ENCODE data around the gene ADAT2. TPM values are rescaled to one million over a fixed set of nuclear protein-coding genes. Genes with fewer than 3 reads are reported as not detected.

ADAT2 gene
- total and polyA plus RNA-seq, 2 of the 13 experiments (the other 11 are each of a cell fraction or from before 2014, with no cell fraction given), result 10.5 to 18.3 TPM

- TF ChIP-seq DMTF1 (CRISPR knock-in tag; IDR thresholded peaks at IDR 0.05), result no peak
- TF ChIP-seq ZNF792 (CRISPR knock-in tag; IDR thresholded peaks at IDR 0.05), result no peak; the same call in 1 of the 2 replicates
- TF ChIP-seq ZNF160 (CRISPR knock-in tag; IDR thresholded peaks at IDR 0.05), result no peak
- no peak for TF ChIP-seq ZNF776 (CRISPR knock-in tag; IDR thresholded peaks at IDR 0.05)
- 0 out of 2 replicates have a peak, but pooled peaks have one; percentile 54 for TF ChIP-seq ZSCAN20 (CRISPR knock-in tag; IDR thresholded peaks at IDR 0.05; ENCODE audit: borderline replicate concordance)
- TF ChIP-seq U2AF1 (optimal IDR thresholded peaks at IDR 0.05; ENCODE audit: low read depth, low read length), result no peak
- no peak for TF ChIP-seq KDM5A (IDR thresholded peaks at IDR 0.05; ENCODE audit: borderline replicate concordance, low read length)
- TF ChIP-seq MED1 (CRISPR knock-in tag; IDR thresholded peaks at IDR 0.05), result peak; percentile 85
- no peak for TF ChIP-seq ZNF326 (CRISPR knock-in tag; IDR thresholded peaks at IDR 0.05; ENCODE audit: borderline replicate concordance)
- no peak for TF ChIP-seq GABPB1 (CRISPR knock-in tag; IDR thresholded peaks at IDR 0.05)
- TF ChIP-seq RBFOX2 (IDR thresholded peaks at IDR 0.05; ENCODE audit: low read depth, low read length), result no peak
- no peak for TF ChIP-seq TFAP4 (IDR thresholded peaks at IDR 0.05; ENCODE audit: borderline replicate concordance, low read depth)
- no peak for TF ChIP-seq THYN1 (CRISPR knock-in tag; IDR thresholded peaks at IDR 0.05; ENCODE audit: borderline replicate concordance, low read depth)
- TF ChIP-seq POLR2A (IDR thresholded peaks at IDR 0.05; ENCODE audit: insufficient read depth in 1 of 2, low read depth in 2 of 2, low read length in 2 of 2), result no peak
- TF ChIP-seq ERF (CRISPR knock-in tag; IDR thresholded peaks at IDR 0.05), result 0 out of 2 replicates have a peak, but pooled peaks have one; percentile 19
- TF ChIP-seq XBP1 (CRISPR knock-in tag; IDR thresholded peaks at IDR 0.05), result no peak
- TF ChIP-seq PHB2 (IDR thresholded peaks at IDR 0.05; ENCODE audit: partially characterized antibody), result no peak
- TF ChIP-seq ZNF543 (CRISPR knock-in tag; IDR thresholded peaks at IDR 0.05), result no peak
- no peak for TF ChIP-seq ZNF740 (CRISPR knock-in tag; IDR thresholded peaks at IDR 0.05)
- TF ChIP-seq ZBTB42 (CRISPR knock-in tag; IDR thresholded peaks at IDR 0.05), result no peak
- TF ChIP-seq SOX13 (IDR thresholded peaks at IDR 0.05), result peak; percentile 76; the same call in 1 of the 2 replicates
- peak in 1 of 2 experiments; percentile 92; a peak in 2 of 4 replicates for TF ChIP-seq SOX13 (CRISPR knock-in tag; conservative IDR thresholded peaks at IDR 0.05 in 1 of 2, IDR thresholded peaks at IDR 0.05 in 1 of 2)
- no peak for TF ChIP-seq RBAK (CRISPR knock-in tag; IDR thresholded peaks at IDR 0.05)
- TF ChIP-seq GATAD1 (CRISPR knock-in tag; IDR thresholded peaks at IDR 0.05), result 0 out of 2 replicates have a peak, but pooled peaks have one; percentile 40
- TF ChIP-seq ZNF138 (CRISPR knock-in tag; IDR thresholded peaks at IDR 0.05; ENCODE audit: low read depth), result no peak
- TF ChIP-seq SMARCC2 (IDR thresholded peaks at IDR 0.05), result no peak
- TF ChIP-seq ZNF143 (CRISPR knock-in tag; IDR thresholded peaks at IDR 0.05), result no peak
- no peak for TF ChIP-seq KMT2A (CRISPR knock-in tag; IDR thresholded peaks at IDR 0.05)
- TF ChIP-seq PLSCR1 (CRISPR knock-in tag; IDR thresholded peaks at IDR 0.05; ENCODE audit: borderline replicate concordance), result no peak
- TF ChIP-seq NFYB (CRISPR knock-in tag; IDR thresholded peaks at IDR 0.05), result no peak
Observed at GRCh38 chr6:143410859-143411270, 39.6 kb downstream of the ADAT2 start (continued).
